Measurements from ENCODE around the gene ASIC4.

ASIC4 gene

DNA sequence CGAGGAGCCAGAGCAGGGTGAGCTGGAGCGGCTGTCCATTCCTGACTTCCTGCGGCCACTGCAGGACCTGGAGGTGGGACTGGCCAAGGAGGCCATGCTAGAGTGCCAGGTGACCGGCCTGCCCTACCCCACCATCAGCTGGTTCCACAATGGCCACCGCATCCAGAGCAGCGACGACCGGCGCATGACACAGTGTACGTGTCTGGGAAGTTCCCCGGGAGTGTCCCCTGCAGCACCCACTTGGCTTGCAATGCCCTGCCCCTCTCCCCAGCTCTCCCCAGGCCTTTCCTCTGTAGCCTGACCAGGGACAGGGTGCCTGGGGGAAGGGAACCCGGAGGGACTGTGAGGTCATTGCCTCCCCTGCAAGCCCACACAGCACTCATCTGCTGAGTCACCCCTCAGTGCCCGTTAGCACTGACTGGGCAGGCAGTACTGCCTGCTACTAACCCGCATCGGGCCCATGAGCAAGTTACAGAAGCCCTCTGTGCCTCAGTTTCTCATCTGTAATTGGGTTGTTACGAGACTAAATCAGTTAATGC lies 45.0 kb upstream of the ASIC4 start:
- no peak for DNase-seq (ENCODE audit: extremely low read depth, low read depth)
- TF ChIP-seq CTCF (IDR thresholded peaks at IDR 0.05; ENCODE audit: low read depth, low read length, missing control alignments), result no peak
- H3K4me3 ChIP-seq (replicated peaks; ENCODE audit: low read depth, low read length), result no peak overlapping the region

GRCh38 chr2:219470429-219470828 lies 43.9 kb upstream of the ASIC4 start:
- no peak for TF ChIP-seq CTCF (IDR thresholded peaks at IDR 0.05; ENCODE audit: low read depth, low read length, missing control alignments)
- H3K4me3 ChIP-seq (replicated peaks; ENCODE audit: low read depth, low read length), result no peak overlapping the region
- DNase-seq (ENCODE audit: extremely low read depth, low read depth), result no peak

DNA sequence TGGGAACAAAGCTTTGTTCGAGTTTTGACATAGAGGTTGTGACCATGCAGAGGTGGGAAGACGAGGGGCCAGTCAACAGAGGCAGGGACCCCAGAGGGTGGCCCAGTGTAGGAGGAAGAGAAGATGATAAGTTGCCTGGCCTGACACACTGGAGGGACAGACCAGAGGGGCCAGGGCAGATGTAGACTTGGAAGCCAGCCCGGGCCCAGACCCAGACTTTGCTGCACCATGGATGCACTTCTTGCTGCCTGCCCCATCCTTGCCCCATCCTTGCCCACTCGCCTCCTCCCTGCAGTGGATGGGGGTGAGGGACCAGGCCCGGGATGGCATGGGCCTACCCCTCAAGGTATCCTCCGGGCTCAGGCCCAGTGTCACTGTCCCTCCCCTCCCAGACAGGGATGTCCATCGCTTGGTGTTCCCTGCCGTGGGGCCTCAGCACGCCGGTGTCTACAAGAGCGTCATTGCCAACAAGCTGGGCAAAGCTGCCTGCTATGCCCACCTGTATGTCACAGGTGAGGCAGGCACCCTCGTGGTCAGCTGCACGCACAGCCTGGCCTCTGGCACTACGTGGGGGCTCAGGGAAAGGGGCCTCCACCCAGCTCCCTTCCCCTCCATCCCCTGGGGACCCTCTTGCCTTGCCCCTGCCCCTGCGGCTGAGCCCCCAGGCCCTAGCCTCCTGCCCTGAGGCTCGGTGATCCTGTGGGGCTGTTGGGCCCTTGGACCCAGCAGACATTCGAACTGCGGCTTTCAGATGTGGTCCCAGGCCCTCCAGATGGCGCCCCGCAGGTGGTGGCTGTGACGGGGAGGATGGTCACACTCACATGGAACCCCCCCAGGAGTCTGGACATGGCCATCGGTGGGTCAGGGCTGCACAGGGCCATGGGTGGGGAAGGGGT lies 42.6 kb upstream of the ASIC4 start:
- H3K4me3 ChIP-seq (replicated peaks; ENCODE audit: low read depth, low read length), result no peak overlapping the region
- DNase-seq (ENCODE audit: extremely low read depth, low read depth), result no peak
- no peak for TF ChIP-seq CTCF (IDR thresholded peaks at IDR 0.05; ENCODE audit: low read depth, low read length, missing control alignments)

DNA sequence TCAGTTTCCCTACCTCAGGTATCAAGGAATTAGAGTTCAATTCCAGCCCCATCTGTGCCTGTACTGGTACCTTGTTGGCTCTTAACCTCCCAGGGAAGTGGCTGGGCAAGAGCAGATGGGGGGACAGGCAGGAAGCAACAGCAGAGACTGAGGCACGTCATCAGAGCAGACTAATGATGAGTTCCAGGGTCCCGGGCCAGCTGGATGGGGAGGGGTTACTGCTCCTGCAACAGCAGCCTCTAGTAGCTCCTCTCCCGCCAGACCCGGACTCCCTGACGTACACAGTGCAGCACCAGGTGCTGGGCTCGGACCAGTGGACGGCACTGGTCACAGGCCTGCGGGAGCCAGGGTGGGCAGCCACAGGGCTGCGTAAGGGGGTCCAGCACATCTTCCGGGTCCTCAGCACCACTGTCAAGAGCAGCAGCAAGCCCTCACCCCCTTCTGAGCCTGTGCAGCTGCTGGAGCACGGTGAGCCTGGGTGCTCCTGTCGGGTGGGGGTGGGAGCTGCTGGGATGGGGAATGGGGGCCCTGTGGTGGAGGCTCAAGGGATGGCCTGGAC lies 41.6 kb upstream of the ASIC4 start:
- no peak for TF ChIP-seq CTCF (IDR thresholded peaks at IDR 0.05; ENCODE audit: low read depth, low read length, missing control alignments)
- DNase-seq (ENCODE audit: extremely low read depth, low read depth), result no peak
- no peak overlapping the region for H3K4me3 ChIP-seq (replicated peaks; ENCODE audit: low read depth, low read length)

- no peak overlapping the region for H3K4me3 ChIP-seq (replicated peaks; ENCODE audit: low read depth, low read length)
- TF ChIP-seq CTCF (IDR thresholded peaks at IDR 0.05; ENCODE audit: low read depth, low read length, missing control alignments), result no peak
- DNase-seq (ENCODE audit: extremely low read depth, low read depth), result no peak
Observed at GRCh38 chr2:219473511-219473910, 40.8 kb upstream of the ASIC4 start.

GRCh38 chr2:219474285-219475060 lies 39.8 kb upstream of the ASIC4 start:
- TF ChIP-seq CTCF (IDR thresholded peaks at IDR 0.05; ENCODE audit: low read depth, low read length, missing control alignments), result no peak
- DNase-seq (ENCODE audit: extremely low read depth, low read depth), result no peak
- H3K4me3 ChIP-seq (replicated peaks; ENCODE audit: low read depth, low read length), result no peak overlapping the region

Data from HFF-Myc (cell line).